HG03064 (cell line): ENCODE results near the gene IZUMO4.
"Not testable (repeated sequence)": the region's sequence is repeated elsewhere in the genome, so short reads cannot be mapped to it uniquely, and the experiment has no call there.

Experiments used
- ATAC-seq: cut with Tn5 transposase; IDR thresholded peaks from one replicate; pipeline ENCODE4 v1.9.1; 2021; ENCODE audit warnings: low read depth; ENCODE audit not compliant: unreplicated experiment

Gene IZUMO4

GRCh38 chr19:2080336-2080988 lies 16.3 kb upstream of the IZUMO4 start:
- ATAC-seq = no peak

- no peak for ATAC-seq
Measured at GRCh38 chr19:2081873-2082810, 14.6 kb upstream of the IZUMO4 start.

DNA sequence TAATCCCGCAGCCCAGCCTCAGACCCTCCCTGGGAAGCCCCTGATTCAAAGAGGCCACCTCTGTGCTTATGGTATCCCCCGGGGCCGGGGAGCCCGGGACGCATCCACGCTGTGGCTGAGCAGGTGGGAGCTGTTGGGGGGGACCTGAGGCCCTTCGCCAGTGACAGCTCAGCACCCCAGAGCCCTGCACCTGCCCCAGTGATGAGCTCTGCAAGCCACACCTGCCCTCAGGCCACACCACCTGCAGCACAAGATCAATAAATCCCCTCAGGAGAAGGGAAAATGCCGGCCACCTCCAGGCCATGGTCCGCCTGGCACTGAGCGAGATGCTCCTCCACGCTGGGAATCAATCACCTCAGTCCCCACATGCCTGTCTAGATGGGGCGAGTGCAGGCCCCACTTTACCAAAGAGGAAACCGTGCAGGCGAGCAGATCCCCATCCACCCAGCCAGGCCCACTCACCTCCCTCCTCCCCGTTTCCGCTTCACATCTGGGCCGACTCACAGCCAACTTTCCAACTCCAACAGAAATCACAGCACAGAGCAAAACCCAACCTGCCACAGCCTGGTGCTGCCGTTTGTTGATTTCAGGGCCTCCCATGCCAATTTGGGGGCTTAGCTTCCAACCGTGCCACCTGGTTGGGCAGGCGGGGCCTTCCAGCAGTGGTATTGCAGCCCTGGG lies 13.4 kb upstream of the IZUMO4 start:
- no peak for ATAC-seq

DNA sequence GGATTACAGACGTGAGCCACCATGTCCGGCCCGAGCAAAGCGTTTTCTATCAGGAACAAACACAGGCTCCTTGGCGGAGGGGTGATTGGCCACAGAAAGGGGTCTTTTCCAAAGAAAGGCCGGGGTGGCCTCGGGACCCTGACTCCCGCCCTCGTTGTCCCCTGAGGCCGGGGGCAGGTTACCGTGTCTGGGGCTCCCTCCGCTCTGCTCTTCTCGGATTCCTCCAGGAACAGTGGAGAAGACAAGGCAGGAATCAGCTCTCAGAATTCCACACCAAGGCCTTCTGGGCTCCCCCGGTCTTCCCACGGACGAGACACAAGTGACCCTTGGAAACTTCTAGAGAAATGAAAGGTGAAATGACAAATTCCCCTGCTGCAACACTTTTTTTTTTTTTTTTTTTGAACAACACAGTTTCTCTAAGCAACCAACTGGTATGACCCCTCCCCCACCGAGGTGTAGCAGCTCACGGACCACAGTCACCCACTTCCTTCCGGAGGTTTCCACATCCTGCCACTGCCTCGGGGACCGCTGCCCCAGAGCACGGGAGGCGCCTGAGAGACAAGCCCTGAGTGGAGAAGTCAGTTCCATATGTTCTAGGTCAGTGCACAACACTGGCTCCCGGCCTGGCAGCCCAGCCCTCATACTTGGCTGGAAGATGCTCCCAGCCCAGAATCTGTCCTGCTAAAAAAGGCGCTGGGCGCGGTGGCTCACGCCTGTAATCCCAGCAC lies 11.6 kb upstream of the IZUMO4 start:
- no peak for ATAC-seq

DNA sequence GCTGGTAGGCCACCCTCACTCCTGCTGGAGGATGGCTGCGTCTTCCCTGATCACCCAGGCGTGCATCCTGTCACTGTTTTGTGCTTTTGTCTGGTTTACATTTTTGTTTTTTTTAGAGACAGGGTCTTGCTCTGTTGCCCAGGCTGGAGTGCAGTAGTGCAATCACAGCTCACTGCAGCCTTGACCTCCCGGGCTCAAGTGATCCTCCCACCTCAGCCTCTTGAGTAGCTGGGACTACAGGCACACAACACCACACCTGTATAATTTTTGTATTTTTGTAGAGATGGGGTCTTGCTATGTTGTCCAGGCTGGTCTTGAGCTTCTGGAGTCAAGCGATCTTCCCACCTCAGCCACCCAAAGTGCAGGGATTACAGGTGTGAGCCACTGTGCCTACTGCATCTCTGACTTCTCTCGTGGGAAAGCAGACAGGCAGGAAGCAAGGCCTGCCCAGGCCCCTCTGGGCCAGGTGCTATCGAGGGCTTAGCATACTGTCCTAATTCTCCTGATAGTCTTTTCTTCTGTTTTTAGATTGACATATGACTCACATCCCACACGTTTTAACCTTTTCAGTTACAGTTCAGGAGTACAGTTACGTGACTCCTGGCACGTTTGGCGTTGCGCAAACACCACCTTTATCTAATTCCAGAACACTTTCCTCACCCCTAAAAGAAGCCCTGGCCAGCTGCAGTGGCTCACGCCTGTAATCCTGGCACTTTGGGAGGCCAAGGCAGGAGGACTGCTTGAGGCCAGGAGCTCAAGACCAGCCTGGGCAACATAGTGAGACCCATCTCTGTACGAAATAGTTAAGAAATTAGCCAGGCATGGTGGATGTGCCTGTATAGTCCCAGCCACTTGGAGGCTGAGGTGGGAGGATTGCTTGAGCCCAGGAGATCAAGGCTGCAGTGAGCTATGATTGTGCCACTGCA lies 9.8 kb upstream of the IZUMO4 start:
- ATAC-seq = not testable (repeated sequence)

DNA sequence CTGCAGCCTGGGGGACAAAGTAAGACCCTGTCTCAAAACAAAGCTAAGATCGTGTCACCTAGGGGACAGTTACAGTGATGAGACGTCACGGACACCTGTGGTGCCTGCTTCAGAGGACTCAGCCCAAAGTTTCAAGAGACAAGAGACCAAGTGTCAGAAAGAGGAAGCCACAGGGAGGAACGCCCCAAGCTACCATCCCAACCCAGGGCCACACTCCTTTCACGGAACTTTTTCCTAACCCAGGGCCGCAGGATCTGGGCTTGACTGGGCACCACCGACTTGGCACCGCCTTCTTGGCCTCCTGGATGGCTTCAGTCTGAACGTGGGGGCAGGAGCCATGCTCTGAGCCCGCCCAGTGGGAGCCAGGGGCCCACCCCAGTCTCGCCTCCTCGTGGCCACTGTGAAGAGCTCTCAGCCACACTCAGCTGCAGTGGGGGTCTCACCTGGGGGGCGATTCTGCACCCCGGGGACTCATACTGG lies 9.1 kb upstream of the IZUMO4 start:
- no peak for ATAC-seq

DNA sequence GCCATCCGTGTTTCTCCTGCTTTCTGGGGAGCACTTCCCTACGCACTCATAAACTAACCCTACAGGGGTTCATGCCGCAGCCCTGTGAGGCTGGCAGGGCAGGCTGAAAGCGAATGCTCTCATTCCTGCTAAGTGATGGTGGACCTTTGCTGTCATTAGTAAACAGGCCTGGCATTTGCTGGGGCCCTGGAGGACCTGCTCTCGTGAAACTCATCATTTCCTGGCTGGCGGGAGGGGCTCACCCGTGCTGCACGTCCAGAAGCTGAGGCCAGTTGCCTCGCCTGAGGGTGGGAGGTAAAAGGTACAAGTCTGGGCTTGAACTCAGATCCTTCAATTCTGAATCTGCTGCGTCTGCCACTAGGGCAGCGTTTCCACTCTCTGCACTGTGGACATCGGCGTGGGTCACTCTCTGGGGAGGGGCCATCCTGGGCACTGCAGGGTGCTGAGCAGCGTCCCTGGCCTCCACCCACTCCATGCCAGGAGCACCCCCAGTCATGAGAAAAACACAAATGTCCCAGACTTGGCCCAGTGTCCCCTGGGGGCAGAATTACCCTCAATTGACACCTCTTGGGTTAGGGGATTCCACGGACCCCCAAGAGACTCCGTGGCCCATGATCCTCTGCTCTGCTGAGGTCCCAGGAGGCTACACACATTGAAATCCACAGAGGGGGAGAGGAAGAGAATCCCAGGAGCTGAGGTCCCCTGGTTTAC lies 7.6 kb upstream of the IZUMO4 start:
- ATAC-seq = no peak

DNA sequence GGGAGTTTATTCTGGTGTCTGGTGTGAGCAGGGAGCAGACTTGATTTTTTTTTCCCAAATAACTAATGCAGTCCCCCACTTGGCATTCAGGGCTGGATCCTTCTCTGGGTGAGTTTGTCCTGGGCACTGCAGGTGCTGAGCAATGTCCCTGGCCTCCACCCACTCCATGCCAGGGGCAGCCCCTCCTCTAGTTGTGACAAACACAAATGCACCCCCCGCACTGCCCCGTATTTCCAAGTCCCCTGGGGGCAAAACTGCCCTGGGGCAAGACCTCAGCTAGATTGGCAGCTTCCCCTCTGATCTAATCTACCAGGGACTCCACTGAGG lies 7.0 kb upstream of the IZUMO4 start:
- no peak for ATAC-seq

GRCh38 chr19:2091926-2092525 lies 4.7 kb upstream of the IZUMO4 start:
- ATAC-seq = not testable (repeated sequence)

DNA sequence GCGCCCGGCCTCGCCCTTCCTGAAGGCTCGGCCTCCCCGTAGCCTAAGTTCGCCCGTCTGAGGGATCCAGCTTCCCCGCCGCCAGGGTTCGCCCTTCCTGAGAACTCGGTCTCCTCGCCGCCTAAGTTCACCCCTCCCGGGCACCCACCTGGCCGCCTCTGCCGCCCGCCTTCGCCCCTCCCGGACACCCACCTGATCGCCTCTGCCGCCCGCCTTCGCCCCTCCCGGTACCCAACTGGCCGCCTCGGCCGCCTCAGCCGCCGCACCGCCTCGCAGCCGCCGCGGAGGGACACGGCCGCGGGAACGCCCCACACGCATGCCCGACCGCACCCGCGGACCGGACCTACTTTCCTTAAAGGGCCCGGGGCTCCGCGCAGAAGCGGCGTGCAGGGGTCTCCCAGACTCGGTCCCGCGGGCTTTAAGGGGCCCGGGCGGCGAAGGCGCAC lies 658 bp upstream of the IZUMO4 start, which contains the start of gene MOB3A:
MOB3A (minus strand) TSS at position 293 of the 446 bp plus-strand sequence. CDS start 17,766 bp downstream, outside the sequence.
- ATAC-seq = peak; percentile 21

- ATAC-seq = no peak
Measured at GRCh38 chr19:2097203-2097885, 629 bp downstream of the IZUMO4 start.

- ATAC-seq = no peak
Measured at GRCh38 chr19:2097886-2098327, 1.2 kb downstream of the IZUMO4 start.

GRCh38 chr19:2099054-2099501 lies 2.4 kb downstream of the IZUMO4 start:
- ATAC-seq = no peak

- ATAC-seq = no peak
Measured at GRCh38 chr19:2099937-2100718, 3.4 kb downstream of the IZUMO4 start.

GRCh38 chr19:2100719-2101061 lies 4.0 kb downstream of the IZUMO4 start:
- no peak for ATAC-seq

GRCh38 chr19:2101417-2102335 lies 5.0 kb downstream of the IZUMO4 start:
- no peak for ATAC-seq
